GM18870 (cell line): ENCODE data around the gene GLIS1.

ENCODE experiments used
- ATAC-seq: cut with Tn5 transposase; IDR thresholded peaks from one replicate; pipeline ENCODE4 v1.9.1; 2021; ENCODE audit warnings: moderate library complexity; ENCODE audit not compliant: unreplicated experiment

GLIS1 gene

GRCh38 chr1:53517109-53517508 lies 221.9 kb downstream of the GLIS1 start:
- ATAC-seq: no peak

GRCh38 chr1:53516181-53516580 lies 222.8 kb downstream of the GLIS1 start:
- no peak for ATAC-seq

GRCh38 chr1:53514436-53514835 lies 224.5 kb downstream of the GLIS1 start:
- no peak for ATAC-seq

DNA sequence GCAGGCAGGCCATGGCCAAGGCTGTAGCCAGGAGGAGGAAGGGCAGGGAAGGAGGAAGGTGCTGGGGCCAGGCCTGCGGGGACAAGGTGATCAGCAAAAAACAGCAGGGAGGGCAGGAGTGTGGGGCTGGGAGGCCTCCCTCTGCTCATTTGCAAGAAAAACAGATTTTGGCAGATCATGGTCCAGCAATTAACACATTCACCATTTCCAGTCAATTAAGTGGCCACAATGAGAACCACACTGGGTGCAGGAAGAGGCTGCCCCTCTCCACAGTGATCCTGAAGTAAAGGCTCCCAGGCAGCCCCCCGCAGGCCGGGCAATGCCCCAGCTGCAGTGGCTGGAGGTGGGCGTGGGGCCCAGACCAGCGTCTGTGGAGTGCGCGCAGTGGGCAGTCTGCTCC lies 225.1 kb downstream of the GLIS1 start:
- no peak for ATAC-seq

- no peak for ATAC-seq
Measured at GRCh38 chr1:53512807-53513755, 225.9 kb downstream of the GLIS1 start.

GRCh38 chr1:53511933-53512806 lies 226.8 kb downstream of the GLIS1 start:
- ATAC-seq: no peak

DNA sequence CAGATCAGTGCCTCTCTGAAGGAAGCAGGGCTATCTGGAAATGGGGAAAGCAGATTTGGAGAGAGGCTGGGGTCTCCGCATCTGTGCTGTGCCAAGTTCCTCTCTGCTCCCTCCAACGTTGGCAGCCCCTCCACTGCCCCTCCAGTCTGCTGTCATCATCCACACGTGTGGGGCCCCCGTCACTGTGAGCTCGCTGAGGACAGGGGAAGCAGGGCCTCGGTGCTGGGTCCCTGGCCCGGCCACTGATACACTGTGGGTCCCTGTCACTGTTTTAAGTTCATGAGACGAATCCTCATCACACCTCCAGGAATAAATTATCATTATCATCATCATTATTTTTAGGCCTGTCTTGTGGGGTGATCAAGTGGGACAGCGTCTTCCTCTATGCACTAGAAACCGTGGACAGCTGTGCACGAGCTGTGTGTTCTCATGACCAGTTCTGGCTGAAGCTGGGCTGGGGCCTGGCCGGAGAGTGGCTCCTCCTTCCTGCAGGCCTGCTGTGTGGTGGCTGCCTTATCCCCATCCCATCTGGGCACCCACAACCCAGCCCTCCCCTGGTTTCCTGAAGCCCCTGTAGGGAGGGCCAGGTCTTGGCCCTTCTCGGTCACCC lies 227.5 kb downstream of the GLIS1 start:
- no peak for ATAC-seq

GRCh38 chr1:53510215-53510614 lies 228.7 kb downstream of the GLIS1 start:
- ATAC-seq: no peak

- no peak for ATAC-seq
Measured at GRCh38 chr1:53509775-53510174, 229.2 kb downstream of the GLIS1 start.

- no peak for ATAC-seq
Measured at GRCh38 chr1:53508991-53509666, 229.8 kb downstream of the GLIS1 start.

GRCh38 chr1:53508056-53508990 lies 230.6 kb downstream of the GLIS1 start:
- no peak for ATAC-seq

DNA sequence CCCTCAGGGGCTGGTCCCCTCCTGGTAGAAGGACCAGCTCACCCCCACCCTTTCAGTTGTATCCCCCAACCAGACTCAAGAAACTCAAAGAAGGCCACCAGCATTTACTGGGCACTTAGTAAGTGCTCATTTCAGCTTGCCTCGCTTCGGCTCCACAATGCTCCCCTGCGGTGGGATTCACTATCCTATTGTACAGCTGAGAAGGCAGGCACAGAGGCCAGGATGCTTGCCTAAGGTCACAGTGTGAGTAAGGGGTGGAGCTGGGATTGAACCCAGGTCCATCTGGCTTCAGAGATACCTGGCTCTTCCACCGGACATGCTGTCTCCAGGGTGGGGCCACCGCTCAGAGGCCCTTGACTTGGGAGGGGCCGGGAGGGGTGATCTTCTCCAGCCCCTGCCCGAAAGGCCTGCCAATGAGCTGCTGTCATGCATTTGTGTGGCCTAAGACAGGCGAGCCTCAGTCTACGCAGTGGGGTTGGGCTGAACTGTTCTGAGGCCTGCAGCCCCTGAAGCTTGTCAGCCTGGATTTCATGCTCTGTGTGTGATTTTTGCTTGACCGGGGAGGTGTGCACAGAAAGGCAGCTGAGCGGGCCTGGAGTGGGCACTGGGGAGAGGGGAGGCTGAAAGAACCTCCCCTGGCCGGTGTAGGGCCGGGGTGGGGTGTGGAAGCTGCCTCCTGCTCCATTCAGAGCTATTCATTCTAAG lies 231.7 kb downstream of the GLIS1 start:
- no peak for ATAC-seq

DNA sequence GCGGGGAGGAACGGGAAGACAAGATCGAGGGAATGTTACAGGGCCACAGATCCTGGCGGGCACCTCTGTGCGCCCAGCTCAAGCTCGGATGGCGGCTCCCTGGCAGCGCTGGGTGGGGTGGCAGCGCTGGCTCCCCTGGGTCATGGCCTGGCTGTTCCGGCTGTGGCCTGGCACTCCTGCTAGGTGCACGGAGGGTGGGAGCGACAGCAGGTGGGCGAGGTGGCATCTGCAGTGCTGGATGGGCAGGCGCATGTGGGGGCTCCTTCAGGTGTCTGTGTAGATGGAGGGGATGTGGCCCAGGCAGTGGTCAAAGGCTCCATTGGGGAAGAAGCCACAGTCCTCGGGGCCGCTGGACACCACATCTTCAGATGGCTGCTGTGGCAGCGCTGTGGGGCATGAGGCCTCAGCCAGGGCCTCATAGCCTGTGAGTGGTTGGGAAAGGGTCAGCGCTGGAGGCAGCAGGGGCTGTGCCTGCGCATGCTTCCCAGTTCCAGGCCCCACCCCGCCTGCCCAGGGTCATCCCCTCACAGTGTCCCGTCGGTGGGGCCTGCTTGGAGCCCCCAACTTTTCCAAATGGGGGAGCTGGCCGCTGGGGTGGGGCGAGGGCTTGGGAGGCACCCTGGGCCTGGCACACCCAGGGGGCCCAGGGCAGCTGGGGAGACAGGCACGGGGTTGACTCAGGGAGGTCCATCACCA lies 232.5 kb downstream of the GLIS1 start:
- ATAC-seq: no peak

GRCh38 chr1:53505891-53506290 lies 233.1 kb downstream of the GLIS1 start:
- no peak for ATAC-seq

GRCh38 chr1:53505401-53505800 lies 233.6 kb downstream of the GLIS1 start:
- ATAC-seq: no peak

GRCh38 chr1:53504901-53505300 lies 234.1 kb downstream of the GLIS1 start:
- ATAC-seq: no peak

DNA sequence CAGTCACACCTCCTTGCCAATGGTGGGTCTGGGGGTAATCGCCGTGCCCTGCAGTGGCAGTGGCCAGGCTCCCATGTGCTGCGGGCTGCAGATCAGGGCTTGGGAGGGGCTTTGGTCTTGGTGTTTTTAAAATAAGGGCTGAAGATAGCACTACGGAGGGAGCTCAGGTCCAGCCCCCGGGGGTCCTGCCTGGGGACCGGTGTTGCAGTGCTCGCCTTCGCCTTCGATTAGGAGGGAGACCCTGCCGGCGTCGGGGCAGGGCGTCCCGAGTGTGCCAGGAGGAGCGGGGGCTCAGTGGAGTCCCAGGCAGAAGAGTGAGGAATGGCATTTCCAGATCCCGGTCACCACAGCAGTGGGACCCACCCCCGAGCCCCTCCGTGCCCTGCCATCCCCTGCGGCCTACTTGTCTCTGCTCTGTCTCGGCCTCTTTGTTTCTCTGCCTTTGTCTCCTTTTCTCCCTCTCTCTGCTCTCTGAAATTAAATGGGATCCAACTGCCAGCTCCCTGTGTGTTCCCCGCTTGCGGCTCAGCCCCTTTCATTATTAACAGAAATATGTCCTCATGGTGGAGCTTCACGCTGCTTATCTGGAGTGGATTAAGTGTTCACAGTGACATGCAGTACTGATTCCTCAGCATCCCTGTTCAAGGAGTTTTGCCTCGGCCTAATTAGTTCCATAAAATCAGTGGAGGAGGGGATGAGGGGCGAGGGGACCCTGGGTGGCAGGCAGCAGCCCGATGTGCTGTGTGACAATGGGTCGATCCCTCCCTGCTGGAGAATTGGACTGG lies 235.3 kb downstream of the GLIS1 start:
- no peak for ATAC-seq
